MM.1S (cell line): ENCODE measurements around the gene MLPH.

Experiments
- CTCF ChIP-seq: fragments of 300-600 bp; sonication (generic); IDR thresholded peaks from 2 replicates; pipeline ENCODE4 v1.5.1; 2016; ENCODE audit warnings: antibody characterized with exemption, low read length, mixed read lengths
- EZH2 ChIP-seq: fragments of 300-600 bp; sonication (generic); optimal IDR thresholded peaks from 2 replicates; pipeline ENCODE3; 2017; ENCODE audit warnings: low read depth, mild to moderate bottlenecking, antibody characterized with exemption, low read length, mixed read lengths

GRCh38 chr2:237547841-237548416 is 60.9 kb downstream of the MLPH start:
- TF ChIP-seq EZH2 (no peak), CTCF (no peak)
